Tongue (tissue), 2 donors: Measurements from ENCODE around the gene CDK5. TPM values are rescaled to one million over a fixed set of nuclear protein-coding genes. Genes with fewer than 3 reads are reported as not detected.
A peak's percentile ranks its signal among the peaks of the same experiment; 100 is the strongest.
"Not testable (repeated sequence)": the region's sequence is repeated elsewhere in the genome, so short reads cannot be mapped to it uniquely, and the experiment has no call there.

Source experiments
- DNase-seq: peaks from one replicate; pipeline ENCODE4 v3.0.0-alpha.2; 2015
- total RNA-seq: library from RNA; depleted of rRNA; stranded (reverse); fragments of >200 nt; gene quantifications from one replicate; pipeline ENCODE4 v1.2.3, GENCODE V29; 2014

Gene CDK5
- total RNA-seq, 1 donor from 2014 or later = 6.8 TPM

- DNase-seq = no peak
Observed at GRCh38 chr7:151033864-151034249, 23.8 kb downstream of the CDK5 start.

- DNase-seq = no peak
Observed at GRCh38 chr7:151032936-151033863, 24.5 kb downstream of the CDK5 start.

DNA sequence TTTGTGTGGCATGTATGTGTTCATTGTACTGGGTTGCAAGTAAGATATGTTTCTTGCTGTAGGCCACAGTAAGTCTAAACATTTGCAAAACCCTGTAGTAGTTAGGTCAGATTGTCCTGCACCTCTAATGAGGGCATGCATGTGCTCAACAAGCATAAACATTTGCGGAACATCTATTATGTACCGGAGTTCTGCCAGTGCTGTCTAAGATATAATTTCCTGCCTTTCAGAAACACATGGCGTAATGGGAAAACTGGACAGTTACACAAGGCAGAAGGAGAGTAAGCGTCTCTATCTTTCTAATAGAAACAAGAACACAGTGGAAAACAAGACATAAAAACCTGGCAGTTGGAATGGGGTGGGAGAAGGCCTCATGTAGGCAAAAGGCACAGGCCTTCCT, 26.7 kb downstream of the CDK5 start:
- DNase-seq = no peak

DNA sequence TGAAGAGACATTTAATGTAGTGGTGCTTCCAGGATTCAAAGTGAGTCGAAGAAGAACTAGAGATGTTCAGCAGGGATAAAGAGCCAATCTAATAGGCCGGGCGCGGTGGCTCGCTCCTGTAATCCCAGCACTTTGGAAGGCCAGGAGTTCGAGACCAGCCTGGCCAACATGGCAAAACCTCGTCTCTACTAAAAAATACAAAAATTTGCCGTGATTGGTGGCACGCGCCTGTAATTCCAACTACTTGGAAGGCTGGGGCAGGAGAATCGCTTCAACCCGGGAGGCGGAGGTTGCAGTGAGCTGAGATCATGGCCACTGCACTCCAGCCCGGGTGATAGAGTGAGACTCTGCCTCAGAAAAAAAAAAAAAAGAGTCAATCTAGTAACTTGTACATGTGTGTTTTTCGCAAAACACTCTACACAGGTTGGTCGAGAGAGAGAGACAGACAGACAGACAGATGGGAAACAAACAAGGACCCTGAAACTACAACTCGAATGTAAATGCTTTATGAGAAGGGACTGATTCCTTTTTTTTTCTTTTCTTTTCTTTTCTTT, 28.7 kb downstream of the CDK5 start:
- no peak for DNase-seq

DNA sequence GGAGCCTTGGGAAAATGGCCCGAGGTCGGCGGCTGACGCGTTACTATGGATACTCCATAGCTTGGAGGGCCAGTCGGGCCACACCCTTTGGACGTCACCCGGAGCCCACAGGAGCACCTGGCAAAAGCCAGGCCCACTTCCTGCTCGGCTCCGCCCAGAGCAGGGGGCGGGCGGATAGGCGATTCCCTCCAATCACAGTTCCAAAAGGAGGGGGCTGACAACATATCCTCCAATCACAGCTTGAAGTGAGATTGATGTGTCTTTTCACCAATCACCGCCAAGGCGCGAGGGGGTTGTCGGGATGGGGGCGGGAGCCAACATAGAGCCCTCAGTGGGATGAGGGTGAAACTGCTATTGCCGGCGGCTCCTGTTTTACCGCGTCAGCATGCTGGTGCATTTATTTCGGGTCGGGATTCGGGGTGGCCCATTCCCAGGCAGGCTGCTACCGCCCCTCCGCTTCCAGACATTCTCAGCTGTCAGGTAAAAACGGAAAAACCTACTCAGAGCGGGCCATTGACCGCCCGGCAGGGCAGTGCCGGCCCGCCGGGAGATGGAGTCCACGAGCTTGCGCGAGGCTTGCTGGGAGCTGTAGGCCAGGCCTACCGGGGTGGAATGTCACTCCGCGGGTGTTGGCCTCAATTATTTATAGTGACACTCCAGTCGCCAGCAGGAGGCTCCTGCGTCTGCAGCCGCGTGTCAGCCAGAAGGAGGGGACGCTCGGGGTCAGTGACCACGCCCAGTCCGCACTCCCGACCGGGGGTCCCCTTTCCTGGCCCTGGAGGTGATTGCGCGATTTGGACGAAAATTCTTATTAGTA, 29.4 kb downstream of the CDK5 start, which contains the start of gene ABCB8:
Gene ABCB8, plus strand, starts transcription at position 320 of the 817 bp plus-strand sequence. Its CDS starts 66 bp downstream, at position 386.
- peak; percentile 100 for DNase-seq

GRCh38 chr7:151027728-151028130, 30.0 kb downstream of the CDK5 start:
- DNase-seq = not testable (repeated sequence)

DNA sequence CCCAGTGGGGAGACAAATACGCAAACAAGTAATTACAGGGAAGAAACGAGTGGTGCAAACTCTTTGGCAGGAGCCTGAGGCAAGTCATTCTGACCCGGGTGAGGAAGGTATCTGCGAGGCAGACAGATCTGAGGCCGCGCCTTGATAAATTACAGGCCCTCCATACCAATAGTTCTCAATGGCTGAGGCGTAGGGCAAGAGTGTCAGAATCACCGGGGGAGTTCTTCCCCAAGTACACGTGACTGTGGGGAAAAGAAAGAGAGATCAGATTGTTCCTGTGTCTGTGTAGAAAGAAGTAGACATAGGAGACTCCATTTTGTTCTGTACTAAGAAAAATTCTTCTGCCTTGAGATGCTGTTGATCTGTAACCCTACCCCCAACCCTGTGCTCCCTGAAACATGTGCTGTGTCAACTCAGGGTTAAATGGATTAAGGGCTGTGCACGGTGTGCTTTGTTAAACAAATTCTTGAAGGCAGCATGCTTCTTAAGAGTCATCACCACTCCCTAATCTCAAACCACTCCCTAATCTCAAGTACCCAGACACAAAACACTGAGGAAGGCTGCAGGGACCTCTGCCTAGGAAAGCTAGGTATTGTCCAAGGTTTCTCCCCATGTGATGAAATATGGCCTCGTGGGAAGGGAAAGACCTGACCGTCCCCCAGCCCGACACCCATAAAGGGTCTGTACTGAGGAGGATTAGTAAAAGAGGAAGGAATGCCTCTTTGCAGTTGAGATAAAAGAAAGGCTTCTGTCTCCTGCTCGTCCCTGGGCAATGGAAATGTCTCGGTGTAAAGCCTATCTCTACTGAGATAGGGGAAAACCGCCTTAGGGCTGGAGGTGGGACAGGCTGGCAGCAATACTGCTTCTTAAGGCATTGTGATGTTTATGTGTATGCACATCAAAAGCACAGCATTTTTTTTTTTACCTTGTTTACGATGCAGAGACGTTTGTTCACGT, 30.6 kb downstream of the CDK5 start:
- not testable (repeated sequence) for DNase-seq

DNA sequence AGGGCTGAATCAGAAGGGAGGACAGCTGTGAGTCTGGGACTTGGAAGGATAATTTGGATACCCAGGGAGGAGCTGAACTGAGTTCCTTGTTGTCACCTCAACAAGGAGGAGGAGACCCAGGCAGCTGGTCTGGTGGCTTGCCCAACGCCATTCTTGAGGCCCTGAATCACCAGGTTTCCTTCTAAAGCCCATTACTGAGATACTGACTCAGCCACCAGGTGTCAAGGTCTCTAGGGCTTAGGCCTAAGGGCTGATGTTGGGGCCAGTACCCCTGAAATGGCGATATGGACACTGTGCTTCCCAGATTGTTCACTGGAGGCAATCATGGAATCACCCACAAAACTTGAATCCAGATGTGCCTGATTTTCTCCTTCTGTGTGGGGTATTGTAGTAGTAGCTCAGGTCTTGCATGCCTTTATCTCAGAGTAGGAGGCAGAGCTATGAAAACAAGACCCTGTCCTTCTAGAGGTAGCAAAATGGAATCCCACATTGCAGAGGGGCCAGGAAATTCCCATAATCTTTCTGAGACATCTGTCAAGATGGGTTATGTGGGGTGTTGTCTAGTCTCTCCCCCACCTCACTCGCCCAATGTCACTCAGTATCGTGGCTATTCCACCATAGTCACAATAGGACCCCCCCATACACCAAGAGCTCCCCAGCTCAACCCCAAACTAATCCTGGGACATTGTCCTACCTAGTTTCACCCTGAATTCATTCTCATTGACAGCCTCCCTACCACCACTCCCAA, 31.6 kb downstream of the CDK5 start:
- no peak for DNase-seq

DNA sequence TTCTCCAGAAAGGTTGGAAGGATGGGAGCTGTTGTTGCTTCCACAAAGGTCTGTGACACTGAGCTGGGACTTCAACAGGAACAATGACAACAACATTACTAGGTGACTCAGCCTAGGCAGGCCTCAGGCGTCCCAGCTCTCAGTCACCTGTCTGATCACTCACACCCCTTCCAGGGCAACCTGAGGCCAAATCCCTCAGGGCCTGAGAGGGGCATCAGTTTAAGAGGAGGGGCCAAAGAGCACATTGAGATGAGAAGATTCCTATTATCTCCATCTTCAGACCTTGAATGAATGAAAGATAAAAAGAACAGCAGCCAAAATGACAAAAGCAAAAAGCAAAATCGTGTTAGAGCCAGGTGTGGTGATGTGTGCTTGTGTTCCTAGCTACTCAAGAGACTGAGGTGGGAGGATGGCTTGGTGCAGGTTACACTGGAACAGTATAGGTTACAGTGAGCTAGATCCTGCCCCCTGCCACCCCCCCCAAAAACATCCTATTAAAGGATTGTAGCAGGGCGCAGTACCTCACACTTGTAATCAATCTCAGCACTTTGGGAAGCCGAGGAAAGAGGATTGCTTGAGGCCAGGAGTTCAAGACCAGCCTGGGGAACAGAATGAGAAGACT, 33.2 kb downstream of the CDK5 start, which contains the start of gene ATG9B:
Gene ATG9B, minus strand, starts transcription at position 60 of the 622 bp plus-strand sequence. CDS start 71 bp downstream, outside the sequence.
- no peak for DNase-seq

- DNase-seq = no peak
Observed at GRCh38 chr7:151023232-151023631, 34.5 kb downstream of the CDK5 start.

DNA sequence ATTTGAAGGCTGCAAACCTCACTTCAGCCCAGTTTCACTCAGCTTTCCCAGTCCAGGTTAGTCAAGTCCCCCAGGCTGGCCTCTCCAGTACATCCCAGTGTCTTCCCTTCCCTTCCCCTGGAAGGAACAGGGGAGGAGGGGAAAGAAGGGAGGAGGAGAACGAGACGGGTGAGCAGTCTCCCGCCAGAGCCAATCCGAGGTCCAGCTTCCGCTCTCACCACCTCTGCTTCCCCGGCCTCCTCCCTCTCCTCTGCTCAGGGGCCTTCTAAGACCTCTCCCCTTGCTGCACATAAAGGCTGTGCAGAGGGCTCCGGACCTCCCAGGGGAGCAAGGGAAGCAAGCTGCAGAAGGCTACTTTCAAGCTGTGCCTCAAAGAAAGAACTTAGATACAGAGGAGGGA, 37.5 kb downstream of the CDK5 start:
- no peak for DNase-seq

- no peak for DNase-seq
Observed at GRCh38 chr7:151019130-151019447, 38.6 kb downstream of the CDK5 start.

DNA sequence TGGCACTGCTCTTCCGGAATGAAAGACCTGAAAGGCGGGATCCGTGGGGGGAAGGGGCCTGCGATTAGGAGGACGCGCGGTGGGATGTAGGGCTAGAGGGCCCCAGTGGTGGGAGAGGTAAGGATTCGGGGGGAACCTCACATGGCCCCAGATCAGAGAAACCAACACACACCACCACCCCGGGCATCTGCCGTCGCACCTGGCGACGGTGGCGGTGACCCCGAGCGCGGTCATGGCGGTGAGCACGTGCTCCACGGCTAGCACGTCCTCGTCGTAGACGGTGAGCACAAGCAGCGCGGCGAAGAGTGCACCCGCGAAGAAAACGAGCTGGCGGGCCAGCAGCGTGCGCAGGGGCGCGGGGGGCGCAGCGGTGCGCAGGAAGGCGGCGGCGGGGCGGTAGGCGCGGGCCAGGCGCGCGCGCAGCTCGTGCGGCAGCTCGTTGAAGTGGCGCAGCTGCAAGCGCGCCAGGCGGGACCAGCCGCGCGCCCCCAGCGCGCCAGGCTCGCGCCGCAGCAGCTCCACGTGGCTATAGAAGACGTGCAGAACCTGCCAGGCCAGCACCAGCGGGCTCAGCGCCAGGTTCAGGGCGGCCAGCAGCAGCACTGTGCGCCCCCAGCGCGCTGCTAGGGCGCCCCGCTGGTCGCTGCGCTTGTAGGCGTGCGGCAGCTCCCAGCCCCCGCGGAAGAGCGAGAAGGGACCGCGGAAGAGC, 39.1 kb downstream of the CDK5 start:
- DNase-seq = peak; percentile 75

GRCh38 chr7:151017953-151018420, 39.7 kb downstream of the CDK5 start:
- DNase-seq = peak; percentile 79

DNA sequence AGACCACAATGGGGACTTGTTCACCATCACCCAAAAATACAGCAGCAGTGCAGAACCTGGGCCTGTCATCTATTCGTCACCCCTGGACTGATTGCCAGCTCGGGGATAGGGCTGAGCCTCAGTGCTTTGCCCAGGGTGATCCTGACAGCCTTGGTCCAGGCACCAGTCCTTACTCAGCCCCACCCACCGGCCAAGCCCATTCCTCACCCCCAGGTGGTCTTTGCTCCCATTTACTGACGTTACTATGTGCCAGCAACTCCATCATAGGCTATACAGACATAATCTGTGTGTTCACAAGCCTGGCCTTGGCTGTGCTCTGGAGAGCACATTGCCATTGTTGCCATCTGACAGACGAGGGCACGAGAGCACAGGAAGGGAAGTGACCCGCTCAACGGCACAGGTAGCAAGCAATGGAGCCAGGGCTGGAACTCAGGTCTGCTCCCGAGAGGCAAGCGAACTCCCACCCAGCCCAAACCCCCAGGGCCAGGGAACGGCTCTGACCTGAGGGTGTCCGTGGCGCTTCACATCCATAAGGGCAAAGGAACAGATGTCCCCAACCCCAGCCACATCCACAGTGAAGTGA, 40.2 kb downstream of the CDK5 start:
- no peak for DNase-seq

DNA sequence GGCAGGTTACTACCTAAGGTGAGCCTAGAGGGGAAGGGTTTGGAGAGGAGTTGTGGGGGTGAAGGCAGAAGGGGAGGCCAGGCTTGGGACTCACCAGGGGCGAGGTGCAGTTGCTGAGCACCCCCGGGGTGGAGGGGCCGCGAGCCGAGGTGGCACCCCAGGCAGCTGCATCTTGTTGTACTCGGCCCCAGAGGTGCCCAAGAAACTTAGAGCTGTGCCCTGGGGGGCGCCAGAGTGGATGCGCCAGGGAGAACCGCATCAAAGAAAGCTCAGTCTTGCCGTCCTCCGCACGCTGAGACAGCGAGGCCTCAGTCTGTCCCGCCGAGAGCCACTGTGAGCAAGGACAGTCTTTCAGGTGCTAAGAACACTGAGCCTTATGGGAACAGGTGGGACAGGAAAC, 40.8 kb downstream of the CDK5 start:
- DNase-seq = no peak

DNA sequence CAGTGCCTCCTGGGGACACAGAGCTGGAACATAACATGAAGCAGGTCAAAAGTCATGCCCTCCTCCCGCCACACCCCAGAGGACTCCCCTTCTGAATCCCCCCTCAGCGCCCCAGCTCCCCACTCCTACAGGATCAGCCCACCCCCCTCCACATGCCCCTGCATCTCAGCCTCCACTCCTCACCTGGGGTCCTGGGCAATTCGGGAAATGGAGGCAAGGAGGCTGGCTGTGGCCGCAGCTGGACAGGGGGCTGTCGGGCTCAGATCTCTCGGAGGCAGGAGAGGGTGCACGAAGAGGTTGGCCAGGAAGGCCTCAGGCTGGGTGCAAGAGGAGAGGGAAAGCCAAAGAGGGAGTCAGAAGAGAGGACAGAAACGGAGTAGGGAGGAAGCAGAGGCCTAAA, 41.2 kb downstream of the CDK5 start:
- no peak for DNase-seq

DNA sequence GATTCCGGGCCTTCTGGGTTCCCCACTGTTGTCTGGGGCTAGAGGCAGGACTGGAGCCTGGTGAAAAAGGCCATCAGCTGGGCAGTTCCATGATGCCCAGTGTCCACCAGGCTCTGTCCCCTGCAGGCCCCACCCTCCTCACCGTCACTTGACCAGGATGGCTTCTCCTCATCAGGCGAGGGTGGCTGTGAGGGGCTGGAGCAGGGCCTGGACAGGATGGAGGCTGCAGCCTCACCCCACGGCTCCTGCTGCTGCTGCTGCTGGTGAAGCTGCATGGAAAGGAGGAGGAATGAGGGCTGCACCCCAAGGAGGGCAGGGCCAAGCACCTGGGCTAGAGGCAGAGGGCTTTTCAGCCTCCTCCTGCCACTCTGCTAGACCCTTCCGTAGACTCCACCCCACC, 41.7 kb downstream of the CDK5 start:
- no peak for DNase-seq

- peak; percentile 59 for DNase-seq
Observed at GRCh38 chr7:151014950-151015349, 42.7 kb downstream of the CDK5 start.
